HUES6 (cell line): Measurements from ENCODE around the gene GJB4.
"Not testable (repeated sequence)": the region's sequence is repeated elsewhere in the genome, so short reads cannot be mapped to it uniquely, and the experiment has no call there.

Experiments used
- H3K27ac ChIP-seq: 2 replicates; pipeline ENCODE4 v1.7.0; 2013; ENCODE audit warnings: low read depth, mild to moderate bottlenecking, low read length, inconsistent platforms
- H3K27me3 ChIP-seq: 2 replicates; pipeline ENCODE4 v1.6.1; 2013; ENCODE audit warnings: low read length; ENCODE audit not compliant: control insufficient read depth, insufficient read depth
- H3K36me3 ChIP-seq: 2 replicates; pipeline ENCODE4 v1.6.1; 2013; ENCODE audit warnings: low read length; ENCODE audit not compliant: control insufficient read depth, insufficient read depth
- H3K4me1 ChIP-seq: 2 replicates; pipeline ENCODE4 v1.6.1; 2013; ENCODE audit warnings: low read length; ENCODE audit not compliant: control insufficient read depth, insufficient read depth
- H3K4me3 ChIP-seq: 2 replicates; pipeline ENCODE4 v1.5.1; 2013; ENCODE audit warnings: low read depth, low read length
- H3K9ac ChIP-seq: one replicate; pipeline ENCODE4 v1.6.1; 2013; ENCODE audit warnings: mild to moderate bottlenecking, low read length
- H3K9me3 ChIP-seq: 2 replicates; pipeline ENCODE4 v1.6.1; 2013; ENCODE audit warnings: low read depth, low read length; ENCODE audit not compliant: control insufficient read depth, insufficient read depth

GJB4 gene

DNA sequence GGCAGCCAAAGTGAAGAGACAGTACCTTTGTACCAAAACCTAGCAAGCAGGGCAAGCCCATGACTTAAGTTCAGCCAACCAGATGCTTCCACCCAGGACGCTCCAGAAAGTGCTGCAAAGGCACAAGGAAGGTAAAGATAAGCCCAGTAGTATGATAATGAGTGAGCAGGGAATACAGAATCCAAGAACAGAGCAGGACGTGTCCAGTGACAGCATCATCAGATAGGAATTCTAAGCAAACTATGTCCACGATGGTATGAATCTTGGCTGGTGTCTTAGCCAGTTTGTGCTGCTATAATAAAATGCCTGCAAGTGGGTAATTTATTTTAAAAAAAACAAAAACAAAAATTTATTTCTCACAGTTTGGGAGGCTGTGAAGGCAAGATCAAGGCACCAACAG lies 46.9 kb downstream of the GJB4 start:
- Histone ChIP-seq H3K27me3 (no peaks in the 10 kb centered on the region), H3K4me1 (no peaks in the 10 kb centered on the region), H3K9ac (no peak overlapping the region), H3K9me3 (no peaks in the 10 kb centered on the region; the same call in 1 of the 2 replicates), H3K36me3 (no peaks in the 10 kb centered on the region), H3K4me3 (no peak overlapping the region), H3K27ac (no peak overlapping the region)

DNA sequence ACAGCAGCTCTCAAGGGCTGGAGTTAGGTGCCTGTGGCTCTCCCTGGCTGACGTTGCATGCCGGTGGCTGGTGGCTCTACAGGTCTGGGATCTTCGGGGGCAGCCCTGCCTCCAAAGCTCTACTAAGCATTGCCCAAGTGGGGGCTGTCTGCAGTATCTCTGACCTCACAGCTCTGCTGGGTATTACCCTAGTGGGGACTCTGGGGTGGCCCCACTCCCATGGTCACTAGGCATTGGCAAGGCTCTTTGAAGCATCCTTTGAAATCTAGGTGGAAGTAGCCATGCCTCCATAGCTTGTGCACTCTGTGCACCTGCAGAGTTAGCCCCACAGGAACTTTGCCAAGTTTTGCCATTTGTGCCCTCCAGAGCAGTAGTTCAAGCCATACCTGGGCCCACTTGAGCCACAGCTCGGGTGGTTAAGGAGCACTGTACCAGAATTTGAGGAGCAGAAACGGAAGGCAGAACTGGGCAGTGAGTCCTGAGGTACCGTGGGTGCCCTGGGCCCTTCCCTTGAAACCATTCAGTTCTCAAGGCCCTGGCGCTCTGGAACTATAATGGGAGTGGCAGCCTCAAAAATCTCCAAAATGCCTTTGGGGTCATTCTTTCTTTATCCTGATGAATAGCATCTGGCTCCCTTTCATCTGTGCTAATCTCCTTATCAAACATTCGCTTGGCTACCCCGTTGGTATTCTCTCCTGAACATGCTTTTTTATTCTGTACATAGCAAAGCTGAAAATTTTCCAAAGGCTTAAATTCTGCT lies 48.7 kb downstream of the GJB4 start:
- H3K36me3 ChIP-seq = no peaks in the 10 kb centered on the region
- H3K4me3 ChIP-seq = no peak overlapping the region
- H3K27me3 ChIP-seq = no peaks in the 10 kb centered on the region
- no peaks in the 10 kb centered on the region; the same call in 1 of the 2 replicates for H3K9me3 ChIP-seq
- H3K4me1 ChIP-seq = no peaks in the 10 kb centered on the region
- H3K9ac ChIP-seq = no peak overlapping the region
- H3K27ac ChIP-seq = no peak overlapping the region

DNA sequence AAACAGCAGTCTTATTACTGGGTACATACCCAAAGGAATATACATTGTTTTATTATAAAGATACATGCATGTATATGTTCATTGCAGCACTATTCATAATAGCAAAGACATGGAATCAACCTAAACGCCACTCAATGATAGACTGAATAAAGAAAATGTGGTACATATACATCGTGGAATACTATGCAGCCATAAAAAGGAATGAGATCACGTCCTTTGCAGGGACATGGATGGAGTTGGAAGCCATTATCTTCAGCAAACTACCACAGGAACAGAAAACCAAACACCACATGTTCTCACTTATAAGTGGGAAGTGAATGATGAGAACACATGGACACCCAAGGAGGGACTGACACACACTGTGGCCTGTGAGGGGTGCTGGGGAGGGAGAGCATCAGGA lies 51.2 kb downstream of the GJB4 start:
- not testable (repeated sequence) for H3K36me3 ChIP-seq, H3K27me3 ChIP-seq, H3K4me3 ChIP-seq, H3K9ac ChIP-seq, H3K4me1 ChIP-seq, H3K9me3 ChIP-seq, H3K27ac ChIP-seq
